HEK293 (cell line): ENCODE data around the gene SRMS.

Experiments
- GLI4 ChIP-seq: fragments of 450-650 bp; formaldehyde crosslinking; IDR thresholded peaks from 2 replicates; pipeline ENCODE4 v1.5.1; 2016; ENCODE audit warnings: missing biosample characterization, missing genetic modification characterization
- SP2 ChIP-seq: fragments of 450-650 bp; formaldehyde crosslinking; IDR thresholded peaks from 2 replicates; pipeline ENCODE4 v1.5.1; 2016; ENCODE audit warnings: missing biosample characterization, missing genetic modification characterization
- YY1 ChIP-seq: fragments of 450-650 bp; formaldehyde crosslinking; IDR thresholded peaks from 2 replicates; pipeline ENCODE4 v1.5.1; 2018; ENCODE audit warnings: missing biosample characterization, missing genetic modification characterization
- ZBTB1 ChIP-seq: fragments of 450-650 bp; formaldehyde crosslinking; IDR thresholded peaks from 2 replicates; pipeline ENCODE4 v1.5.1; 2016; ENCODE audit warnings: missing biosample characterization, missing genetic modification characterization
- ZFHX2 ChIP-seq: fragments of 450-650 bp; formaldehyde crosslinking; conservative IDR thresholded peaks from 2 replicates; pipeline ENCODE4 v1.5.1; 2016; ENCODE audit warnings: missing biosample characterization, missing genetic modification characterization
- ZNF140 ChIP-seq: fragments of 450-650 bp; formaldehyde crosslinking; IDR thresholded peaks from 2 replicates; pipeline ENCODE4 v1.5.1; 2016; ENCODE audit warnings: missing biosample characterization, missing genetic modification characterization
- ZNF514 ChIP-seq: fragments of 450-650 bp; formaldehyde crosslinking; IDR thresholded peaks from 2 replicates; pipeline ENCODE4 v1.5.1; 2016; ENCODE audit warnings: missing biosample characterization, missing genetic modification characterization
- ZNF558 ChIP-seq: fragments of 450-650 bp; formaldehyde crosslinking; IDR thresholded peaks from 2 replicates; pipeline ENCODE4 v1.5.1; 2016; ENCODE audit warnings: missing biosample characterization, missing genetic modification characterization
- TF ChIP-seq, protein P1 (sequence below): fragments of 450-650 bp; formaldehyde crosslinking; IDR thresholded peaks from 2 replicates; pipeline ENCODE4 v1.5.1; 2016; ENCODE audit warnings: missing biosample characterization, missing genetic modification characterization
- TF ChIP-seq, protein P2 (sequence below): fragments of 450-650 bp; formaldehyde crosslinking; IDR thresholded peaks from 2 replicates; pipeline ENCODE4 v1.5.1; 2016; ENCODE audit warnings: missing biosample characterization, missing genetic modification characterization
- TF ChIP-seq, protein P3 (sequence below): sonication (generic); formaldehyde crosslinking; IDR thresholded peaks from 2 replicates; pipeline ENCODE4 v1.8.1; 2022; ENCODE audit warnings: mild to moderate bottlenecking, moderate library complexity, missing genetic modification reagents
- TF ChIP-seq, protein P4 (sequence below): fragments of 450-650 bp; formaldehyde crosslinking; IDR thresholded peaks from 2 replicates; pipeline ENCODE4 v1.5.1; 2016; ENCODE audit warnings: missing biosample characterization, missing genetic modification characterization
- TF ChIP-seq, protein P5 (sequence below): fragments of 450-650 bp; formaldehyde crosslinking; IDR thresholded peaks from 2 replicates; pipeline ENCODE4 v1.5.1; 2016; ENCODE audit warnings: missing biosample characterization, missing genetic modification characterization

DNA sequence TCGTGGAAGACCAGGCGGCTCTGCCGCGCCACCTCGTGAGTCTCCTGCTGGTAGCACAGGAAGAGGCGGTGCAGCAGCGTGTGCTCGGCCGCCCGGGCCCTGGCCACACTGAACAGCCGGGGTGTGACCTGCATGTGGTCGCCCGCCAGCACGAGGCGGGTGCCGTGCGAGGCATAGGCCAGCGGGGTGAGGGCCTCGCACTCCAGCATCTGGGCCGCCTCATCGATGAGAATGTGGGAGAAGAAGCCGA, 19.5 kb upstream of the SRMS start:
- TF ChIP-seq GLI4 (tag by site-specific recombination) (no peak), YY1 (tag by site-specific recombination) (no peak), ZNF558 (tag by site-specific recombination) (no peak), ZNF514 (no peak), ZFHX2 (tag by site-specific recombination) (no peak), ZNF140 (tag by site-specific recombination) (no peak), ZBTB1 (tag by site-specific recombination) (no peak), SP2 (tag by site-specific recombination) (no peak)
- TF ChIP-seq, protein P1, sequence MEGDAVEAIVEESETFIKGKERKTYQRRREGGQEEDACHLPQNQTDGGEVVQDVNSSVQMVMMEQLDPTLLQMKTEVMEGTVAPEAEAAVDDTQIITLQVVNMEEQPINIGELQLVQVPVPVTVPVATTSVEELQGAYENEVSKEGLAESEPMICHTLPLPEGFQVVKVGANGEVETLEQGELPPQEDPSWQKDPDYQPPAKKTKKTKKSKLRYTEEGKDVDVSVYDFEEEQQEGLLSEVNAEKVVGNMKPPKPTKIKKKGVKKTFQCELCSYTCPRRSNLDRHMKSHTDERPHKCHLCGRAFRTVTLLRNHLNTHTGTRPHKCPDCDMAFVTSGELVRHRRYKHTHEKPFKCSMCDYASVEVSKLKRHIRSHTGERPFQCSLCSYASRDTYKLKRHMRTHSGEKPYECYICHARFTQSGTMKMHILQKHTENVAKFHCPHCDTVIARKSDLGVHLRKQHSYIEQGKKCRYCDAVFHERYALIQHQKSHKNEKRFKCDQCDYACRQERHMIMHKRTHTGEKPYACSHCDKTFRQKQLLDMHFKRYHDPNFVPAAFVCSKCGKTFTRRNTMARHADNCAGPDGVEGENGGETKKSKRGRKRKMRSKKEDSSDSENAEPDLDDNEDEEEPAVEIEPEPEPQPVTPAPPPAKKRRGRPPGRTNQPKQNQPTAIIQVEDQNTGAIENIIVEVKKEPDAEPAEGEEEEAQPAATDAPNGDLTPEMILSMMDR (tag by site-specific recombination): no peak
- TF ChIP-seq, protein P2, sequence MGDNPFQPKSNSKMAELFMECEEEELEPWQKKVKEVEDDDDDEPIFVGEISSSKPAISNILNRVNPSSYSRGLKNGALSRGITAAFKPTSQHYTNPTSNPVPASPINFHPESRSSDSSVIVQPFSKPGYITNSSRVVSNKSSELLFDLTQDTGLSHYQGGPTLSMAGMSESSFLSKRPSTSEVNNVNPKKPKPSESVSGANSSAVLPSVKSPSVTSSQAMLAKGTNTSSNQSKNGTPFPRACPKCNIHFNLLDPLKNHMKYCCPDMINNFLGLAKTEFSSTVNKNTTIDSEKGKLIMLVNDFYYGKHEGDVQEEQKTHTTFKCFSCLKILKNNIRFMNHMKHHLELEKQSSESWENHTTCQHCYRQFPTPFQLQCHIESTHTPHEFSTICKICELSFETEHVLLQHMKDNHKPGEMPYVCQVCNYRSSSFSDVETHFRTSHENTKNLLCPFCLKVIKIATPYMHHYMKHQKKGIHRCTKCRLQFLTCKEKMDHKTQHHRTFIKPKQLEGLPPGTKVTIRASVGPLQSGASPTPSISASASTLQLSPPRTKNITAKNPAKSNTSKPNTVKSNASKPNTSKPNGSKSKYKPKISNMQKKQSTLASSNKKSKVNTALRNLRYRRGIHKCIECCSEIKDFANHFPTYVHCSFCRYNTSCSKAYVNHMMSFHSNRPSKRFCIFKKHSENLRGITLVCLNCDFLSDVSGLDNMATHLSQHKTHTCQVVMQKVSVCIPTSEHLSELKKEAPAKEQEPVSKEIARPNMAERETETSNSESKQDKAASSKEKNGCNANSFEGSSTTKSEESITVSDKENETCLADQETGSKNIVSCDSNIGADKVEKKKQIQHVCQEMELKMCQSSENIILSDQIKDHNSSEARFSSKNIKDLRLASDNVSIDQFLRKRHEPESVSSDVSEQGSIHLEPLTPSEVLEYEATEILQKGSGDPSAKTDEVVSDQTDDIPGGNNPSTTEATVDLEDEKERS: no peak
- TF ChIP-seq, protein P3, sequence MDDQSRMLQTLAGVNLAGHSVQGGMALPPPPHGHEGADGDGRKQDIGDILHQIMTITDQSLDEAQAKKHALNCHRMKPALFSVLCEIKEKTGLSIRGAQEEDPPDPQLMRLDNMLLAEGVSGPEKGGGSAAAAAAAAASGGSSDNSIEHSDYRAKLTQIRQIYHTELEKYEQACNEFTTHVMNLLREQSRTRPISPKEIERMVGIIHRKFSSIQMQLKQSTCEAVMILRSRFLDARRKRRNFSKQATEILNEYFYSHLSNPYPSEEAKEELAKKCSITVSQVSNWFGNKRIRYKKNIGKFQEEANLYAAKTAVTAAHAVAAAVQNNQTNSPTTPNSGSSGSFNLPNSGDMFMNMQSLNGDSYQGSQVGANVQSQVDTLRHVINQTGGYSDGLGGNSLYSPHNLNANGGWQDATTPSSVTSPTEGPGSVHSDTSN (CRISPR knock-in tag): no peak
- TF ChIP-seq, protein P4, sequence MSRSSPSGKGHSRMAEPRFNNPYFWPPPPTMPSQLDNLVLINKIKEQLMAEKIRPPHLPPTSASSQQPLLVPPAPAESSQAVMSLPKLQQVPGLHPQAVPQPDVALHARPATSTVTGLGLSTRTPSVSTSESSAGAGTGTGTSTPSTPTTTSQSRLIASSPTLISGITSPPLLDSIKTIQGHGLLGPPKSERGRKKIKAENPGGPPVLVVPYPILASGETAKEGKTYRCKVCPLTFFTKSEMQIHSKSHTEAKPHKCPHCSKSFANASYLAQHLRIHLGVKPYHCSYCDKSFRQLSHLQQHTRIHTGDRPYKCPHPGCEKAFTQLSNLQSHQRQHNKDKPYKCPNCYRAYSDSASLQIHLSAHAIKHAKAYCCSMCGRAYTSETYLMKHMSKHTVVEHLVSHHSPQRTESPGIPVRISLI (tag by site-specific recombination): no peak
- TF ChIP-seq, protein P5, sequence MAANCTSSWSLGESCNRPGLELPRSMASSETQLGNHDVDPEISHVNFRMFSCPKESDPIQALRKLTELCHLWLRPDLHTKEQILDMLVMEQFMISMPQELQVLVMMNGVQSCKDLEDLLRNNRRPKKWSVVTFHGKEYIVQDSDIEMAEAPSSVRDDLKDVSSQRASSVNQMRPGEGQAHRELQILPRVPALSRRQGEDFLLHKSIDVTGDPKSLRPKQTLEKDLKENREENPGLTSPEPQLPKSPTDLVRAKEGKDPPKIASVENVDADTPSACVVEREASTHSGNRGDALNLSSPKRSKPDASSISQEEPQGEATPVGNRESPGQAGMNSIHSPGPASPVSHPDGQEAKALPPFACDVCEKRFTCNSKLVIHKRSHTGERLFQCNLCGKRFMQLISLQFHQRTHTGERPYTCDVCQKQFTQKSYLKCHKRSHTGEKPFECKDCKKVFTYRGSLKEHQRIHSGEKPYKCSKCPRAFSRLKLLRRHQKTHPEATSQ (tag by site-specific recombination): no peak
